Kidney (tissue), 14 donors: ENCODE data around the gene RAB3C. TPM values are rescaled to one million over a fixed set of nuclear protein-coding genes. Genes with fewer than 3 reads are reported as not detected.

Experiments used
- DNase-seq, 5 donors: peaks; one replicate each; pipeline ENCODE4 v3.0.0-alpha.2; 2013 to 2020
- FAIRE-seq: peaks from 2 replicates; lab custom pipeline; 2012; peaks lifted over from hg19 to GRCh38; lab: Jason Lieb, UNC
- H3K27ac ChIP-seq, 2 donors: one replicate each; pipeline ENCODE4 v1.7.0; 2013; ENCODE audit warnings: low read depth in 2 of 2, low read length in 2 of 2, inconsistent platforms in 1 of 2
- H3K27me3 ChIP-seq: one replicate; pipeline ENCODE4 v1.7.1; 2013; ENCODE audit warnings: low read length, inconsistent platforms; ENCODE audit not compliant: control insufficient read depth, insufficient read depth
- H3K36me3 ChIP-seq, 3 donors: one replicate each; pipeline versions ENCODE4 v1.7.0 to v1.7.1; 2013; ENCODE audit warnings: low read length in 3 of 3, control low read depth in 1 of 3, inconsistent platforms in 1 of 3; ENCODE audit not compliant: insufficient read depth in 3 of 3, control insufficient read depth in 2 of 3
- H3K4me1 ChIP-seq, 3 donors: one replicate each; pipeline versions ENCODE4 v1.7.0 to v1.7.1; 2013; ENCODE audit warnings: low read length in 3 of 3, inconsistent platforms in 1 of 3, low read depth in 1 of 3; ENCODE audit not compliant: control insufficient read depth in 2 of 3, insufficient read depth in 2 of 3
- H3K4me3 ChIP-seq, 3 donors: one replicate each; pipeline versions ENCODE4 v1.7.0 to v1.8.1; 2013; ENCODE audit warnings: low read length in 3 of 3, control low read depth in 1 of 3, inconsistent platforms in 1 of 3
- H3K9ac ChIP-seq, 3 donors: one replicate each; pipeline versions ENCODE4 v1.7.0 to v1.7.1; 2013; ENCODE audit warnings: low read length in 3 of 3, control low read depth in 1 of 3, inconsistent platforms in 1 of 3
- H3K9me3 ChIP-seq, 3 donors: one replicate each; pipeline versions ENCODE4 v1.7.0 to v1.7.1; 2013; ENCODE audit warnings: low read length in 3 of 3, control low read depth in 1 of 3, inconsistent platforms in 1 of 3; ENCODE audit not compliant: control insufficient read depth in 2 of 3, insufficient read depth in 1 of 3
- CTCF ChIP-seq: IDR thresholded peaks from 3 replicates; pipeline ENCODE4 v1.5.1; 2012; ENCODE audit warnings: mild to moderate bottlenecking, moderate library complexity, borderline replicate concordance; ENCODE audit not compliant: insufficient read depth; ENCODE audit errors: extremely low read depth
- intact Hi-C: fragments of 100-400 bp; cut with DNase I; formaldehyde crosslinking; loops from one replicate; pipeline ENCODE4 v1.11.1; 2022
- polyA plus RNA-seq: library from polyadenylated mRNA; stranded (reverse); fragments of 350-450 nt; fragmentation: Illumina TruSeq; extraction: RNeasy Lipid Tissue Mini Kit (QIAGEN cat#74804); gene quantifications from one replicate; pipeline ENCODE4 v1.2.3, GENCODE V29; 2014; ENCODE audit warnings: low read depth, low replicate concordance; ENCODE audit not compliant: insufficient read depth
- total RNA-seq: library from RNA; stranded (reverse); fragmentation: NEBNext Ultra II Directional; extraction: Animal tissue kit (Norgen Biotek cat#: 25700); gene quantifications from one replicate; pipeline ENCODE4 v1.2.1, GENCODE V29; 2021
- donor health status: control.
- donor health status: control.
- donor health status: control.
- donor health status: control.
- donor health status: control.
- donor health status: DM: yes; HTN: yes; CAD: no.
- donor health status: Normal renal cell carcinoma (clear cell type).

The RAB3C gene
- total and polyA plus RNA-seq, 2 donors from 2014 or later: 3.7 TPM; not detected in 1

DNA sequence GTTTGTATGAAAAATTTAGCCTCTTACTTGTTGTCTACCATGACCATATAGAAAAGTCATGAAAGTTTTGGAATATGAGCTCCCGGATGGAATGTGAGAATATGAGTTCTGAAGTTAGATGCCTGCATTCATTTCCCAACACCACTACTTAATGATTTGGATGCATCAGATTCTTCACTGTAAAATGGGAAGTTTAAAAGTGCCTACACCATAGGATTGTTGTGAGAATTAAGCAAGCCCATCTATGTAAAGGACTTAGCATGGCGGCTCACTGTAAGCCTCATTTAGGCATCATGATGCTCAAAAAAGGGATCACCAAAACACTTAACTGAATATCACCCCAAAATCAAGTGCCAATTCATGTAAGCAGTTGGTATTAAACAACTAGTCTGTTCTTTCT is 177.3 kb downstream of the RAB3C start:
- DNase-seq: no peak

GRCh38 chr5:58761407-58761806 is 178.5 kb downstream of the RAB3C start:
- H3K36me3 ChIP-seq: no peaks in the 10 kb centered on the region
- TF ChIP-seq CTCF: no peak
- H3K27me3 ChIP-seq: no peaks in the 10 kb centered on the region
- FAIRE-seq (no peak), DNase-seq (no peak)
- no peaks in the 10 kb centered on the region for H3K4me1 ChIP-seq
- no peak overlapping the region for H3K4me3 ChIP-seq
- intact Hi-C loops: no loop called here
- no peak overlapping the region for H3K27ac ChIP-seq
- no peak overlapping the region for H3K9ac ChIP-seq
- no peaks in the 10 kb centered on the region for H3K9me3 ChIP-seq

More for the DNA sequence above, 177.3 kb downstream of the RAB3C start:
- intact Hi-C loops: no loop called here
- no peaks in the 10 kb centered on the region for H3K27me3 ChIP-seq
- H3K4me1 ChIP-seq: no peaks in the 10 kb centered on the region
- H3K9me3 ChIP-seq: no peaks in the 10 kb centered on the region
- H3K4me3 ChIP-seq: peak overlapping the region in 1 of 3 donors; percentile 43
- no peak for FAIRE-seq
- H3K9ac ChIP-seq: no peak overlapping the region
- no peak overlapping the region for H3K27ac ChIP-seq
- no peaks in the 10 kb centered on the region for H3K36me3 ChIP-seq
- TF ChIP-seq CTCF: no peak

DNA sequence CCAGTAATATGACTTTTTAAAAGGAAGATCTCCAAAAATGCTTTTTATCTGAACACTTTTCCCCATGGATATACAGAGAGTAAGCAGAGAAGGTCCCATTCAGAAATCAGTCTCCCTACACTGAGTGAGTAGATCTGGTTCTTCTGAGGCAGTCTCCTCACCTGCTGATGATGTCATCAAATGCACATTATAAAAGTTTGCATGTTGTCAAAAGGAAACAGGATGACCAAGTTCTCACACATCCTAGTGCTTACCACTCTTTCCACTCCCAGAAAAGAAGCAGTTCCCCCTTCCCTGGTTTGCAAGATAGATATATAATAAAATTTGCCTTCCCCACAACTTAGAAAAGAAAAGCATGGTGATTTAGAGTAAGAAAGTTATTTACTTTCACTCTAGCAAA is 180.5 kb downstream of the RAB3C start:
- intact Hi-C loops: no loop called here
- no peak for FAIRE-seq
- TF ChIP-seq CTCF: no peak

DNA sequence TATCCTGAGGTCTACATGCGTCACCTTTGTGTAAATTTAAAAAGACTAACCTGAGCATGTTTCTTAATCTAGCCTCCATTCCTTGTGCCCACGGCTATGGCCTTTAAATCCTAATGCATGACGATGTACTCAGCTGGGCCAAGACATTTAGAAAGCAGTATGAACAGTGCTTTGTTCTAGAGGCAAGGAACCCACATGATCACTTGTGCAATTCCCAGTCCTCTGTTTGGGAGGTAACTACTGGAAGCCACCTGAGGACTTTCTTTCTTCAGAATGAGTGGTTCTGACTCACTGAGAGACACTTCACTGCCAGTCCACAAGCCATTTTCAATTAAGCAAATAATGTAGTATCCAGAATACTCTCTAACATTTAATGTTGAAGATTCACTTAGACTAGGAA is 181.3 kb downstream of the RAB3C start:
- Histone ChIP-seq H3K27ac (no peak overlapping the region), H3K36me3 (no peaks in the 10 kb centered on the region), H3K27me3 (no peaks in the 10 kb centered on the region), H3K4me3 (no peak overlapping the region), H3K4me1 (no peaks in the 10 kb centered on the region), H3K9me3 (no peaks in the 10 kb centered on the region), H3K9ac (no peak overlapping the region)
- DNase-seq (no peak), FAIRE-seq (no peak)
- intact Hi-C loops: no loop called here
- no peak for TF ChIP-seq CTCF

More for the DNA sequence above, 180.5 kb downstream of the RAB3C start:
- Histone ChIP-seq H3K4me1 (no peaks in the 10 kb centered on the region), H3K27ac (no peak overlapping the region), H3K9ac (no peak overlapping the region), H3K36me3 (no peaks in the 10 kb centered on the region), H3K4me3 (no peak overlapping the region), H3K27me3 (no peaks in the 10 kb centered on the region), H3K9me3 (no peaks in the 10 kb centered on the region)
- DNase-seq: no peak
